GM12873 (cell line): Measurements from ENCODE around the gene ETFA.

Experiments used
- CTCF ChIP-seq: IDR thresholded peaks from 2 replicates; pipeline ENCODE4 v1.5.1; 2012; ENCODE audit warnings: low read depth, mild to moderate bottlenecking, moderate library complexity, low read length, control low read depth; ENCODE audit not compliant: insufficient read depth; ENCODE audit errors: missing control alignments

ETFA gene

GRCh38 chr15:76215634-76216033 lies 95.6 kb downstream of the ETFA start:
- TF ChIP-seq CTCF = no peak

- no peak for TF ChIP-seq CTCF
Observed at GRCh38 chr15:76209942-76210341, 101.3 kb downstream of the ETFA start.

GRCh38 chr15:76209523-76209922 lies 101.7 kb downstream of the ETFA start:
- TF ChIP-seq CTCF = no peak

- TF ChIP-seq CTCF = no peak
Observed at GRCh38 chr15:76208786-76209424, 102.4 kb downstream of the ETFA start.

GRCh38 chr15:76208084-76208785 lies 103.0 kb downstream of the ETFA start:
- TF ChIP-seq CTCF = no peak

GRCh38 chr15:76206325-76206976 lies 104.8 kb downstream of the ETFA start:
- no peak for TF ChIP-seq CTCF

GRCh38 chr15:76204916-76205460 lies 106.3 kb downstream of the ETFA start:
- TF ChIP-seq CTCF = no peak
